Muscle layer of colon (tissue), 2 donors: ENCODE data around the gene TULP4.
"Not testable (repeated sequence)": the region's sequence is repeated elsewhere in the genome, so short reads cannot be mapped to it uniquely, and the experiment has no call there.

Source experiments
- H3K27ac ChIP-seq: one replicate; pipeline ENCODE4 v1.7.0; 2013; ENCODE audit warnings: low read depth, mild to moderate bottlenecking, low read length, moderate library complexity
- H3K27me3 ChIP-seq, 2 donors: one replicate each; pipeline ENCODE4 v1.7.0; 2013; ENCODE audit warnings: low read length in 2 of 2, mild to moderate bottlenecking in 2 of 2; ENCODE audit not compliant: insufficient read depth in 2 of 2, control insufficient read depth in 1 of 2
- H3K36me3 ChIP-seq: one replicate; pipeline ENCODE4 v1.7.0; 2013; ENCODE audit warnings: mild to moderate bottlenecking, low read length; ENCODE audit not compliant: insufficient read depth
- H3K4me1 ChIP-seq: one replicate; pipeline ENCODE4 v1.7.0; 2013; ENCODE audit warnings: mild to moderate bottlenecking, low read length; ENCODE audit not compliant: insufficient read depth
- H3K4me3 ChIP-seq, 2 donors: one replicate each; pipeline ENCODE4 v1.7.0; 2013; ENCODE audit warnings: low read length in 2 of 2, low read depth in 1 of 2, mild to moderate bottlenecking in 1 of 2, moderate library complexity in 1 of 2
- H3K9ac ChIP-seq: one replicate; pipeline ENCODE4 v1.7.0; 2013; ENCODE audit warnings: low read length
- H3K9me3 ChIP-seq: one replicate; pipeline ENCODE4 v1.7.0; 2013; ENCODE audit warnings: mild to moderate bottlenecking, low read length
- donor health status: abdominal sarcoma.
- donor health status: Adenocarcinoma of cecum.

TULP4 gene

DNA sequence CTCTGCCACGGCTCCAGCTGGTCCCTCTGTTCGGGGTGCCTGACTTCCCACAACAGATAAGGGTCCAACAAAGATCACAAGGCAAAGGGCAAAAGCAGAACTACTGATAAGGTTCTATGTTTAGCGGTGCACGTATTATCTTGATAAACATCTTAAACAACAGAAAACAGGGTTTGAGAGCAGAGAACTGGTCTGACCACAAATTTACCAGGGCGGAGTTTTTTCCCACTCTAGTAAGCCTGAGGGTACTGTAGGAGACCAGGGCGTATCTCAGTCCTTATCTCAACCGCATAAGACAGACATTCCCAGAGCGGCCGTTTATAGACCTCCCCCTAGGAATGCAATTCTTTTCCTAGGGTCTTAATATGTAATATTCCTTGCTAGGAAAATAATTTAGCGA is 14.6 kb upstream of the TULP4 start:
- H3K9ac ChIP-seq, H3K36me3 ChIP-seq, H3K4me3 ChIP-seq, H3K9me3 ChIP-seq, H3K4me1 ChIP-seq, H3K27ac ChIP-seq, H3K27me3 ChIP-seq: not testable (repeated sequence)

DNA sequence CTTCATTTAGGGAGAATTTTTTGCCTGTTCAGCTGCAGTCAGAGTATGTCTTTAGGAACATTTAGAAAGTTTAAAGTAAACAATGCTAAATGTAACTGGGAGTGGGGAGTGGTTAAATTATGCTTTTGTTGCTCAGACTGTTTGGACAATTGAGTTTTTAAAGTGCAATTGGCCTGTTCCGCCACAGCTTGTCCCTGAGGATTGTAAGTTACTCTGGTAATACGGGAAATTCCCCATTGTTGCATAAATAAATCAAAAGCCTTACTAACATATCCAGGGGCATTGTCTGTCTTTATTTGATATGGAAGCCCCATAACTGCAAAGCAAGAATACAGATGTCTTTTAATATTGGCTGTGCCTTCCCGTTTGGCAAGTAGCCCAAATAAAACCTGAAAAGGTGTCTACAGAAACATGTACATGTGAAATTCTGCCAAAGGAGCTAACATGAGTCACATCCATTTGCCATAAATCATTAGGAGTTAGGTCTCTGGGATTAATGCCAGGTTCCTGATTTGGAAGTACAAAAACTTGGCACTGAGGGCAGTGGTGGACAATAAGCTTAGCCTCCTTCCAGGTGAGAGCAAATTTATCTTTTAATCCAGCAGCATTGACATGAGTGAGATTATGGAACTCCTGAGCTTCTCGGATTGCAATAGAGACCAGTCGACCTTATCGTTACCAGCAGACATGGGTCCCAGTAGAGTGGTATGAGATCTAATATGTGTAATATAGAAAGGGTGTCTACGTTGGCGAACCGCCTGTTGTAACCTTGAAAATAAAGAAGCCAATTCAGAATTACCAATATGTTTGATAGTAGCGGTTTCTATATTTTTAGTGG is 11.7 kb upstream of the TULP4 start:
- H3K4me1 ChIP-seq, H3K4me3 ChIP-seq, H3K9me3 ChIP-seq, H3K36me3 ChIP-seq, H3K27ac ChIP-seq, H3K9ac ChIP-seq, H3K27me3 ChIP-seq: not testable (repeated sequence)

DNA sequence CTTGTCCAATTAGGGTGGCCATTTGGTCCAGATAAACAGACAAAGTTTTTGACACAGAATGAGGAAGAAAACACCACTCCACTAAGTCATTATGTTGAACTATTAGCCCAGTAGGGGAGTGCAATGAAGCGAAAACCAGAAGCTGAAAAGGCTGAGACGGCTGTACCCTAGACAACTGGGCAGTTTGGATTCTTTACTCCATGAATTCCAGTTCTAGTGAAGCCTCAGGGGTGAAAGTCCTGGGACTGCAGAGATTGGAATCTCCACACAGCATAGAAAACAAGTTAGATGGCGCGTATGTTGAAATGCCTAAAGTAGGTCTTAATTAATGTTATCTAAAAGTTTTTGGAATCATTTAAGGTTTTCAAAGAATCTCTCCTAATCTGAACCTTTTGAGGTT is 10.7 kb upstream of the TULP4 start:
- H3K4me1 ChIP-seq, H3K9ac ChIP-seq, H3K4me3 ChIP-seq, H3K27ac ChIP-seq, H3K27me3 ChIP-seq, H3K9me3 ChIP-seq, H3K36me3 ChIP-seq: not testable (repeated sequence)

DNA sequence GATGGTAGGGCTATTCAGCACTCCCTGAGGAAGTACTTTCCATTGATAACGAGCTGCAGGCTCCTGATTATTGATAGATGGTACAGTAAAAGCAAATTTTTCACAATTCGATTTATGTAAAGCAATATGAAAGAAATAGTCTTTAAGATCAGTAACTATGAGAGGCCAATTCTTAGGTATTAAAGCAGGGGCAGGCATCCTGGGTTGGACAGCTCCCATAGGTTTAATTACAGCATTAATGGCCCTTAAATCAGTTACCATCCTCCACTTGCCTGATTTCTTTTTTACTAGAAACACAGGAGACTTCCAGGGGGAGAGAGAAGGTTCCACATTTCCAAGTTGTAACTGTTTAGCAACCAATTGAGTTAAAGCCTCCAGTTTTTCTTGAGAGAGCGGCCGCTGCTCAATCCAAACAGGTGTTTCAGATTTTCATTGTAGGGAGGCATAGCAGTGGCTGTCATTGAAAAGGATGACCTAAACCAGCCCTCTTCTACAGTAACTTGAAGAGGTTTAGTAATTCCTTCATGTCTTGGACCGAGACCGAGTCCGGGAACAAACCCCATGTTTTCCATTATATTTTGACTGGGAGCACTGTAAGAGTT is 10.0 kb upstream of the TULP4 start:
- H3K27me3 ChIP-seq, H3K4me1 ChIP-seq, H3K9me3 ChIP-seq, H3K27ac ChIP-seq, H3K36me3 ChIP-seq, H3K4me3 ChIP-seq, H3K9ac ChIP-seq: not testable (repeated sequence)

DNA sequence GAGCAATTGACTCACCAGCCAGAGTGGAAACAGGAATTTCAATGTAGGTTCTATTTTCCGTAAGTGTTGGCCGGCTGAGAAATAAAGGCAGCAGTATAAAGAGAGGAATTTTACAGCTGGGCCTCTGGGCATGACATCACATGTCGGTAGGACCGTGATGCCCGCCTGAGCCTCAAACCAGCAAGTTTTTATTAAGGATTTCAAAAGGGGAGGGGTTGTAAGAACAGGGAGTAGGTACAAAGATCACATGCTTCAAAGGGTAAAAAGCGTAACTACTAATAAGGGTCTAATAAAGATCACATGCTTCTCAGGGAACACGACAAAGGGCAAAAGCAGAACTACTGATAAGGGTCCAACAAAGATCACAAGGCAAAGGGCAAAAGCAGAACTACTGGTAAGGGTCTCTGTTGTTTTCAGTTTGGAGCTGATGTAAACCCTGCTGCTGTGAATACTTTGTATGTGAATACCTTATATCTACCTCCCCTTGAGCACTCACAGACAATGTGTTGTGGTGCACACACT is 9.0 kb upstream of the TULP4 start:
- H3K4me1 ChIP-seq, result peaks cover 5% of the 10 kb centered on the region
- H3K36me3 ChIP-seq, result no peaks in the 10 kb centered on the region
- H3K27ac ChIP-seq, result no peak overlapping the region
- no peaks in the 10 kb centered on the region for H3K9me3 ChIP-seq
- H3K9ac ChIP-seq, result no peak overlapping the region
- no peak overlapping the region for H3K4me3 ChIP-seq
- H3K27me3 ChIP-seq, result no peaks in the 10 kb centered on the region

DNA sequence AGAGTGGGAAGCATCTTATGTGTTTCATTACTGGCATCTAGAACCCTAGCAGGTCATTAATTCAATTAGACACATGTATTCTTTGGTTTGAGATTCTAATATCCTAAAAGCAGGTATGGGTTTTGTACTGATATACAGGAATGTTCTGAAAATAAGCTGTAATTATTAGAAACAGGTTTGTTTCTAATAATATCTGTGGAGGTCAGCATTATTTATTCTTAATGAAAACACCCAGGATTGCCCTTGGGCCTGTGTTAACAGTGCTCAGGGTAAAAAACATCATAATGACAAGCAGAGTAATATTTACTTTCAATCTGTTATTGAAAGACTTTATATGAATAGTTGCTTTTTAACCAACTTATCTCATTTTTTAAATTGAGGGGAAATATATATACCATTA is 8.0 kb upstream of the TULP4 start:
- H3K4me1 ChIP-seq, result peaks cover 5% of the 10 kb centered on the region
- H3K27me3 ChIP-seq, result no peaks in the 10 kb centered on the region
- no peak overlapping the region for H3K27ac ChIP-seq
- H3K36me3 ChIP-seq, result no peaks in the 10 kb centered on the region
- no peaks in the 10 kb centered on the region for H3K9me3 ChIP-seq
- no peak overlapping the region for H3K4me3 ChIP-seq
- H3K9ac ChIP-seq, result no peak overlapping the region

DNA sequence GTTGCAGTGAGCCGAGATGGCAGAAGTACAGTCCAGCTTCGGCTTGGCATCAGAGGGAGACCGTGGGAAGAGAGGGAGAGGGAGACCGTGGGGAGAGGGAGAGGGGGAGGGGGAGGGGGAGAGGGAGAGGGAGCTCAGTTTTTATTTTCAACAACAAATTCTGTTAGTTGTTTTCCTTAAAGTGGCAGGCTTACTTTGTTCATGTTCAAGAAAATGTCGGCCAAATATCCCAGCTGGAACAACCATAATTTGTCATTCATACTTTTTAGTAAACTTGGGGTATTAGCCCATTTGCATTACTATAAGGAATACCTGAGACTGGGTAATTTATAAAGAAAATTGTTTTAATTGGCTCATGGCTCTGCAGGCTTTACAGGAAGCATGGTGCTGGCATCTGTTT is 2.5 kb upstream of the TULP4 start:
- Histone ChIP-seq H3K27ac (no peak overlapping the region), H3K9ac (no peak overlapping the region), H3K4me3 (no peak overlapping the region), H3K4me1 (no peaks in the 10 kb centered on the region), H3K9me3 (no peaks in the 10 kb centered on the region), H3K36me3 (no peaks in the 10 kb centered on the region), H3K27me3 (no peaks in the 10 kb centered on the region)

DNA sequence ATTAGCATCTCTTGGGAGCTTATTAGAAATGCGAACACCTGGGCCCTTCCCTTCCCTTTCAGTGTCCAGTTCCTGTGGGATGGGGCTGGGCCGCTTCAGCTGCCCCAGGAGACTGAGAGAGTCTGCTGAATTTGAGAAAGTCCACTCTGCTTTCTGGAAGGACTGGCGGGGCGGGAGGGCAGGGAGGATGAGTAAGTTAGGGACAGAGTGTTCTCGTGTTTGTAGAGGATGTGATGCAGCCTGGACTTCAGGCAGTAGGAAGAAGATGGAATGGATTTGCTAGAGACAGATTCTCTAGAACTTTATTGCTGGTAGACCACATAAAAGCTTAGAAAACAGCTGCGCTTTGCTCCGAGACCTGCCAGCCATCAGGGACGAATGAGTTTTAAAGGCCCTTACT is 1.1 kb upstream of the TULP4 start:
- H3K9ac ChIP-seq, result no peak overlapping the region
- H3K36me3 ChIP-seq, result no peaks in the 10 kb centered on the region
- H3K4me1 ChIP-seq, result no peaks in the 10 kb centered on the region
- no peaks in the 10 kb centered on the region for H3K27me3 ChIP-seq
- no peaks in the 10 kb centered on the region for H3K9me3 ChIP-seq
- H3K27ac ChIP-seq, result no peak overlapping the region
- H3K4me3 ChIP-seq, result no peak overlapping the region

DNA sequence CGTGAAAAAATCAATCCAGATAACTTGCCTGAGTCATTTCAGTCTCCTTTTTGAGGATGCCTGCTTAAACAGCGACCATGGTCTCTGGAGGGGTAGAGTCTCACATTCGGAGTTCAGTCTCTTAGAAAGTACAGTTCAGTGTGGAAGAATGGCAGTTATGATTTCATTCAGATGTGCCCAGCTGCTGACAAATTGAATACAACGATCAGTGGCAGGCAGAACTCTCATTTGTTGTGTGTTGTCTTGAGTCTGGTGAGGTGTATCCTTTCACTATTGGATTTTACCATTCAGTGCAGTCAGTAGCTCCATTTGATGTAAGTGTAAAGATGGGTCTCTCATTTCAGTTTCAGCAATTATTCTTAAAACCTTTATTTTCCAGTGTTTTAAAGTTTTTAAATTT is 639 bp upstream of the TULP4 start:
- Histone ChIP-seq H3K9me3 (peaks cover 2% of the 10 kb centered on the region), H3K9ac (no peak overlapping the region), H3K27ac (no peak overlapping the region), H3K36me3 (no peaks in the 10 kb centered on the region), H3K4me1 (no peaks in the 10 kb centered on the region), H3K27me3 (no peaks in the 10 kb centered on the region), H3K4me3 (no peak overlapping the region)

DNA sequence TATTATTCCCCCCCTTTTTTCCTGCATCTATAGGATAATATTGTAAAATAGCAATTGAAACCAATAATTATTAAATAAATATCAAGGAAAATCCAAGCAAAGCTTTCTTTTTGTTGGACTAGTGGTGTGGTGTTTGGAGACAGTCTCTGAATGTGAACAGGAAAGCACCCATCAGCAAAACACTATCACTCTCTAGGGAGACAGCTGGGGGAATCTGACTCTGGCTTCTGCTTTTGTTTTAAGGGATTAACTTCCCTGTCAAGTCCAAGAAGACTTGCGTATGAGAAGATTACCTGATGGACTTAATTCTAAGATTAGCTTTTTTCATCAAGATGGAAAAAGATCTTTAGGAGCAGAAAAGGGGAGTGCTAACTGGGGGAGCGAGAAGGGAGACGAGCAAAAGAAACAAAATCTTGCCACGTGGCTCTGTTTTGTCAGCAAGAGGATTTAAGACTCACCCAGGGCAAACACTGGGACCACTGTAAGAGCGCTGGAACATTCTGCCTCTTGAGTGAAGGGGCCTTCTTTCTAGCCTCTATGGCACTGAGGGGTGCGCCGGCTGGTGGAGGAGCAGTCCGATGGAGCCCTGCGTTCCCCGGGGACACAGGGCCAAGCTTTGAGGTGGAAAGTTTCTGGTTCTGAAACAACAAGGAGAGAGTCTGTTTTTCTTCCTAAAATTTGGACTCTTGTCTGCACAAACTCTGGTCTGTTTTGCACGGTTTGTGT is 570 bp downstream of the TULP4 start:
- no peak overlapping the region for H3K9ac ChIP-seq
- no peak overlapping the region for H3K4me3 ChIP-seq
- no peaks in the 10 kb centered on the region for H3K36me3 ChIP-seq
- H3K27ac ChIP-seq, result no peak overlapping the region
- H3K27me3 ChIP-seq, result no peaks in the 10 kb centered on the region
- H3K9me3 ChIP-seq, result peaks cover 6% of the 10 kb centered on the region
- H3K4me1 ChIP-seq, result no peaks in the 10 kb centered on the region

DNA sequence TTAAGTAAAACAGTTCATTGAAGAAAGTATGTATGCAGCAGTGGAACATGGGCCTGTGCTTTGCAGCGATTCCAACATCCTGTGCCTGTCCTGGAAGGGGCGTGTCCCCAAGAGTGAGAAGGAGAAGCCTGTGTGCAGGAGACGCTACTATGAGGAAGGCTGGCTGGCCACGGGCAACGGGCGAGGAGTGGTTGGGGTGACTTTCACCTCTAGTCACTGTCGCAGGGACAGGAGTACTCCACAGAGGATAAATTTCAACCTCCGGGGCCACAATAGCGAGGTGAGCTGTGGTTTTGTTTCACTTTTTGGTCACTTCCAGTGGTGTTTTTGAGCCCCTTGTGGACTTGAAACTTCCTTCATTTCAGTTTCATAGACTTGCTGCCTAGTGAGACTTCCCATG is 1.7 kb downstream of the TULP4 start:
- H3K36me3 ChIP-seq, result no peaks in the 10 kb centered on the region
- H3K9me3 ChIP-seq, result peaks cover 6% of the 10 kb centered on the region
- H3K4me1 ChIP-seq, result no peaks in the 10 kb centered on the region
- H3K27me3 ChIP-seq, result no peaks in the 10 kb centered on the region
- no peak overlapping the region for H3K9ac ChIP-seq
- no peak overlapping the region for H3K4me3 ChIP-seq
- H3K27ac ChIP-seq, result no peak overlapping the region
